Measurements from ENCODE around the gene IGLON5. TPM values are rescaled to one million over a fixed set of nuclear protein-coding genes. Genes with fewer than 3 reads are reported as not detected.

Gene IGLON5
- total RNA-seq, 1 experiment from 2014 or later, result not detected

GRCh38 chr19:51345076-51345620 lies 33.7 kb downstream of the IGLON5 start:
- Histone ChIP-seq H3K4me2 (ENCODE audit: low read length) (no peak overlapping the region), H3K36me3 (ENCODE audit: control insufficient read depth in 1 of 2, insufficient read depth in 2 of 2, low read length in 2 of 2) (peaks cover 3 to 8% of the 10 kb centered on the region in 2 experiments; a peak in 3 of 4 replicates), H3K79me2 (ENCODE audit: insufficient read depth, low read length) (no peaks in the 10 kb centered on the region), H3K4me3 (replicated peaks in 1 of 2; ENCODE audit: low read depth in 1 of 2, low read length in 2 of 2) (no peak overlapping the region), H3K27ac (ENCODE audit: low read depth, low read length) (no peak overlapping the region), H3K9me2 (ENCODE audit: insufficient read depth) (no peaks in the 10 kb centered on the region), H3K9me3 (ENCODE audit: control insufficient read depth in 1 of 2, insufficient read depth in 1 of 2, low read depth in 1 of 2, low read length in 2 of 2) (no peaks in the 10 kb centered on the region), H3K27me3 (ENCODE audit: insufficient read depth, low read length) (no peaks in the 10 kb centered on the region), H4K20me1 (ENCODE audit: insufficient read depth) (no peaks in the 10 kb centered on the region), H2AFZ (ENCODE audit: low read depth, low read length, poor library complexity, severe bottlenecking) (no peak overlapping the region), H3K4me1 (ENCODE audit: control insufficient read depth in 1 of 2, insufficient read depth in 2 of 2, low read length in 2 of 2) (peaks cover 0 to 30% of the 10 kb centered on the region in 2 experiments; a peak in 3 of 4 replicates), H3K9ac (ENCODE audit: low read length) (no peak overlapping the region)
- no TSS peak for BruUV-seq (replicated peaks)
- no peak for ATAC-seq
- ChIA-PET CTCF (no interaction called here), RAD21 (ENCODE audit: low non-redundant PET in 1 of 2, low total read pairs in 2 of 2, uncharacterized antibody in 2 of 2, unreplicated experiment in 2 of 2) (no interaction called here), POLR2A (no interaction called here)
- intact Hi-C loops (cut with micrococcal nuclease), result no loop called here
- no peak for TF ChIP-seq SP1 (IDR thresholded peaks at IDR 0.05; ENCODE audit: low read depth)
- no peak for TF ChIP-seq ELF1 (IDR thresholded peaks at IDR 0.05; ENCODE audit: borderline replicate concordance, low read depth)
- TF ChIP-seq YY1 (IDR thresholded peaks at IDR 0.05; ENCODE audit: extremely low read depth, insufficient replicate concordance, low read depth, low read length), result no peak
- no peak for TF ChIP-seq FOSL1 (IDR thresholded peaks at IDR 0.05; ENCODE audit: low read depth)
- no peak for TF ChIP-seq CTCF (IDR thresholded peaks at IDR 0.05 in 2 of 3, conservative IDR thresholded peaks at IDR 0.05 in 1 of 3; ENCODE audit: borderline replicate concordance in 1 of 3, insufficient read depth in 1 of 3, low read depth in 2 of 3, low read length in 2 of 3)
- no peak for TF ChIP-seq ZBTB33 (IDR thresholded peaks at IDR 0.05; ENCODE audit: extremely low read depth, insufficient replicate concordance, low read length)
- no peak for TF ChIP-seq TCF7L2 (IDR thresholded peaks at IDR 0.05; ENCODE audit: borderline replicate concordance, extremely low read depth, insufficient read depth, insufficient read length)
- TF ChIP-seq ZFX (IDR thresholded peaks at IDR 0.05), result no peak
- TF ChIP-seq MAX (IDR thresholded peaks at IDR 0.05), result no peak
- no peak for TF ChIP-seq JUND (IDR thresholded peaks at IDR 0.05)
- no peak for TF ChIP-seq EZH2phosphoT487 (IDR thresholded peaks at IDR 0.05; ENCODE audit: borderline replicate concordance)
- no peak for TF ChIP-seq POLR2AphosphoS5 (IDR thresholded peaks at IDR 0.05; ENCODE audit: low read depth, low read length)
- TF ChIP-seq ATF3 (IDR thresholded peaks at IDR 0.05), result no peak
- no peak for TF ChIP-seq CEBPB (IDR thresholded peaks at IDR 0.05; ENCODE audit: low read depth)
- no peak for TF ChIP-seq SRF (IDR thresholded peaks at IDR 0.05; ENCODE audit: low read depth)
- no peak for TF ChIP-seq RAD21 (IDR thresholded peaks at IDR 0.05; ENCODE audit: low read depth)
- no peak for DNase-seq (ENCODE audit: low read depth, low spot score)
